ENCODE measurements around the gene TTC16.

DNA sequence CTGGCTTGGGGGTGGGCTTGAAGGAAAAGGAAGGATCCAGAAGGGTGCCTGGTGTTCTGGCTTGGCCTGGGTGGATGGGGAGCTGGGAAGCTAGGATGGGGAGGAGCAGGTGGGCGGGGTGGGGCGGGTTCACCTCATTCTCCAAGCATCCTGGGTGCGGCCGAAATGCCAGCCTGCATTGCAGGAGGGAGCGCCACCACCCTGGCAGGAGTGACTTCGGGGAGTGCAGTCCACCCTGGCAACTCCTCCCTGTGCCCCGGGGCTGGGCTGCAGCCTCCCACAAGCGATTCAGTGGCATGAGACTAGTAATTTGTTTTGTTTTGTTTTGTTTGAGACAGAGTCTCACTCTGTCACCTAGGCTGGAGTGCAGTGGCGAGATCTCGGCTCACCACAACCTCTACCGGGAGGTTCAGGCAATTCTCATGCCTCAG, 5.5 kb downstream of the TTC16 start:
- TF ChIP-seq CTCF (IDR thresholded peaks at IDR 0.05) (no peak), POLR2A (IDR thresholded peaks at IDR 0.05) (no peak)
